HepG2 (cell line): ENCODE measurements around the gene CSNK1D. TPM values are rescaled to one million over a fixed set of nuclear protein-coding genes. Genes with fewer than 3 reads are reported as not detected.
A peak's percentile ranks its signal among the peaks of the same experiment; 100 is the strongest.

Source experiments
- AGO1 ChIP-seq: fragments of 200-400 bp; formaldehyde crosslinking; IDR thresholded peaks from 2 replicates; pipeline ENCODE4 v1.6.1; 2017; ENCODE audit warnings: mild to moderate bottlenecking, low read depth, low read length, moderate library complexity; ENCODE audit not compliant: poor library complexity, severe bottlenecking
- AGO2 ChIP-seq: fragments of 200-400 bp; formaldehyde crosslinking; optimal IDR thresholded peaks from 2 replicates; pipeline ENCODE3; 2017; ENCODE audit warnings: mild to moderate bottlenecking, low read depth, low read length, moderate library complexity
- CCAR2 ChIP-seq: fragments of 200-400 bp; formaldehyde crosslinking; optimal IDR thresholded peaks from 2 replicates; pipeline ENCODE3; 2018; ENCODE audit warnings: low read depth, mild to moderate bottlenecking, low read length, moderate library complexity
- CSRNP2 ChIP-seq: sonication (generic); formaldehyde crosslinking; conservative IDR thresholded peaks from 2 replicates; pipeline ENCODE4 v1.8.0; 2022; ENCODE audit warnings: low read depth, missing genetic modification reagents
- GLI4 ChIP-seq: sonication (generic); formaldehyde crosslinking; IDR thresholded peaks from 2 replicates; pipeline ENCODE4 v1.5.1; 2020; ENCODE audit warnings: missing genetic modification reagents, mild to moderate bottlenecking, moderate library complexity, borderline replicate concordance
- KDM3A ChIP-seq: IDR thresholded peaks from 2 replicates; pipeline ENCODE4 v1.6.1; 2018; ENCODE audit warnings: low read depth, missing compliant biosample characterization
- KLF6 ChIP-seq: IDR thresholded peaks from 2 replicates; pipeline ENCODE4 v1.8.0; 2016; ENCODE audit warnings: missing biosample characterization, missing genetic modification reagents
- MIXL1 ChIP-seq: IDR thresholded peaks from 2 replicates; pipeline ENCODE4 v1.6.1; 2016
- NBN ChIP-seq: fragments of 450-650 bp; conservative IDR thresholded peaks from 2 replicates; pipeline ENCODE4 v1.6.1; 2017
- PCBP1 ChIP-seq: fragments of 200-400 bp; formaldehyde crosslinking; IDR thresholded peaks from 2 replicates; pipeline ENCODE4 v1.6.1; 2017; ENCODE audit warnings: mild to moderate bottlenecking, low read depth, low read length, borderline replicate concordance
- POGZ ChIP-seq: sonication (generic); formaldehyde crosslinking; IDR thresholded peaks from 2 replicates; pipeline ENCODE4 v1.4.0; 2020; ENCODE audit warnings: mild to moderate bottlenecking, missing genetic modification reagents
- REL ChIP-seq: sonication (generic); formaldehyde crosslinking; conservative IDR thresholded peaks from 2 replicates; pipeline ENCODE4 v1.8.0; 2022; ENCODE audit warnings: mild to moderate bottlenecking, missing genetic modification reagents, moderate library complexity
- SNRNP70 ChIP-seq: fragments of 200-400 bp; formaldehyde crosslinking; IDR thresholded peaks from 2 replicates; pipeline ENCODE4 v1.6.1; 2017; ENCODE audit warnings: mild to moderate bottlenecking, low read depth, low read length, moderate library complexity
- ZNF256 ChIP-seq: sonication (generic); formaldehyde crosslinking; conservative IDR thresholded peaks from 2 replicates; pipeline ENCODE4 v1.4.0; 2020; ENCODE audit warnings: missing genetic modification reagents
- ZNF496 ChIP-seq: sonication (generic); formaldehyde crosslinking; IDR thresholded peaks from 2 replicates; pipeline ENCODE4 v1.8.1; 2023; ENCODE audit warnings: mild to moderate bottlenecking, moderate library complexity, missing genetic modification reagents; ENCODE audit not compliant: insufficient replicate concordance
- ZNF678 ChIP-seq: sonication (generic); formaldehyde crosslinking; IDR thresholded peaks from 2 replicates; pipeline ENCODE4 v1.4.0; 2020; ENCODE audit warnings: mild to moderate bottlenecking, missing genetic modification reagents
- ZSCAN21 ChIP-seq: sonication (generic); formaldehyde crosslinking; IDR thresholded peaks from 2 replicates; pipeline ENCODE4 v1.8.0; 2022; ENCODE audit warnings: mild to moderate bottlenecking, missing genetic modification reagents, moderate library complexity, borderline replicate concordance
- polyA plus RNA-seq, 8 experiments: library from polyadenylated mRNA; depleted of rRNA in 3 of 8; stranded (reverse) in 7 of 8; unstranded in 1 of 8; fragments of >200 nt; fragmentation: Illumina TruSeq in 4 of 8; extraction: Trizol in 4 of 8; gene quantifications; 2 replicates each; pipeline versions ENCODE4 v1.2.1 to v1.2.3, GENCODE V29; 2011 to 2016; ENCODE audit warnings: low read depth in 4 of 8, missing spikeins in 1 of 8, mixed read lengths in 1 of 8; ENCODE audit not compliant: insufficient read depth in 1 of 8
- total RNA-seq, 5 experiments: library from RNA; depleted of rRNA; stranded (reverse); fragments of >200 nt; fragmentation: Illumina TruSeq; extraction: Trizol; gene quantifications; 2 replicates each; pipeline ENCODE4 v1.2.3, GENCODE V29; 2016; ENCODE audit warnings: low read depth in 1 of 5
- TF ChIP-seq, protein P1 (sequence below): sonication (generic); formaldehyde crosslinking; IDR thresholded peaks from 2 replicates; pipeline ENCODE4 v1.4.0; 2020; ENCODE audit warnings: missing genetic modification reagents, borderline replicate concordance
- TF ChIP-seq, protein P2 (sequence below): sonication (generic); formaldehyde crosslinking; IDR thresholded peaks from 2 replicates; pipeline ENCODE4 v1.8.0; 2023; ENCODE audit warnings: mild to moderate bottlenecking, missing genetic modification reagents
- TF ChIP-seq, protein P3 (sequence below): sonication (generic); formaldehyde crosslinking; IDR thresholded peaks from 2 replicates; pipeline ENCODE4 v1.8.0; 2022; ENCODE audit warnings: mild to moderate bottlenecking, missing genetic modification reagents
- TF ChIP-seq, protein P4 (sequence below): sonication (generic); formaldehyde crosslinking; IDR thresholded peaks from 2 replicates; pipeline ENCODE4 v1.5.0; 2020; ENCODE audit warnings: missing genetic modification reagents, mild to moderate bottlenecking, borderline replicate concordance

The CSNK1D gene
- total and polyA plus RNA-seq, 2 of the 13 experiments (the other 11 are each of a cell fraction or from before 2014, with no cell fraction given): 31.5 to 128 TPM

- TF ChIP-seq CSRNP2 (CRISPR knock-in tag) (no peak), ZNF678 (CRISPR knock-in tag) (no peak), GLI4 (CRISPR knock-in tag) (0 out of 2 replicates have a peak, but pooled peaks have one; percentile 33), SNRNP70 (peak; percentile 39; the same call in 1 of the 2 replicates), ZNF256 (CRISPR knock-in tag) (no peak), KLF6 (CRISPR knock-in tag) (no peak), KDM3A (0 out of 2 replicates have a peak, but pooled peaks have one; percentile 28), AGO1 (peak; percentile 5), MIXL1 (no peak), POGZ (CRISPR knock-in tag) (no peak), REL (peak; percentile 60; the same call in 1 of the 2 replicates), PCBP1 (no peak), AGO2 (no peak), ZNF496 (CRISPR knock-in tag) (no peak), NBN (no peak), ZSCAN21 (CRISPR knock-in tag) (0 out of 2 replicates have a peak, but pooled peaks have one; percentile 29), CCAR2 (no peak)
- TF ChIP-seq, protein P1, sequence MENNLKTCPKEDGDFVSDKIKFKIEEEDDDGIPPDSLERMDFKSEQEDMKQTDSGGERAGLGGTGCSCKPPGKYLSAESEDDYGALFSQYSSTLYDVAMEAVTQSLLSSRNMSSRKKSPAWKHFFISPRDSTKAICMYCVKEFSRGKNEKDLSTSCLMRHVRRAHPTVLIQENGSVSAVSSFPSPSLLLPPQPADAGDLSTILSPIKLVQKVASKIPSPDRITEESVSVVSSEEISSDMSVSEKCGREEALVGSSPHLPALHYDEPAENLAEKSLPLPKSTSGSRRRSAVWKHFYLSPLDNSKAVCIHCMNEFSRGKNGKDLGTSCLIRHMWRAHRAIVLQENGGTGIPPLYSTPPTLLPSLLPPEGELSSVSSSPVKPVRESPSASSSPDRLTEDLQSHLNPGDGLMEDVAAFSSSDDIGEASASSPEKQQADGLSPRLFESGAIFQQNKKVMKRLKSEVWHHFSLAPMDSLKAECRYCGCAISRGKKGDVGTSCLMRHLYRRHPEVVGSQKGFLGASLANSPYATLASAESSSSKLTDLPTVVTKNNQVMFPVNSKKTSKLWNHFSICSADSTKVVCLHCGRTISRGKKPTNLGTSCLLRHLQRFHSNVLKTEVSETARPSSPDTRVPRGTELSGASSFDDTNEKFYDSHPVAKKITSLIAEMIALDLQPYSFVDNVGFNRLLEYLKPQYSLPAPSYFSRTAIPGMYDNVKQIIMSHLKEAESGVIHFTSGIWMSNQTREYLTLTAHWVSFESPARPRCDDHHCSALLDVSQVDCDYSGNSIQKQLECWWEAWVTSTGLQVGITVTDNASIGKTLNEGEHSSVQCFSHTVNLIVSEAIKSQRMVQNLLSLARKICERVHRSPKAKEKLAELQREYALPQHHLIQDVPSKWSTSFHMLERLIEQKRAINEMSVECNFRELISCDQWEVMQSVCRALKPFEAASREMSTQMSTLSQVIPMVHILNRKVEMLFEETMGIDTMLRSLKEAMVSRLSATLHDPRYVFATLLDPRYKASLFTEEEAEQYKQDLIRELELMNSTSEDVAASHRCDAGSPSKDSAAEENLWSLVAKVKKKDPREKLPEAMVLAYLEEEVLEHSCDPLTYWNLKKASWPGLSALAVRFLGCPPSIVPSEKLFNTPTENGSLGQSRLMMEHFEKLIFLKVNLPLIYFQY (CRISPR knock-in tag): no peak
- TF ChIP-seq, protein P2, sequence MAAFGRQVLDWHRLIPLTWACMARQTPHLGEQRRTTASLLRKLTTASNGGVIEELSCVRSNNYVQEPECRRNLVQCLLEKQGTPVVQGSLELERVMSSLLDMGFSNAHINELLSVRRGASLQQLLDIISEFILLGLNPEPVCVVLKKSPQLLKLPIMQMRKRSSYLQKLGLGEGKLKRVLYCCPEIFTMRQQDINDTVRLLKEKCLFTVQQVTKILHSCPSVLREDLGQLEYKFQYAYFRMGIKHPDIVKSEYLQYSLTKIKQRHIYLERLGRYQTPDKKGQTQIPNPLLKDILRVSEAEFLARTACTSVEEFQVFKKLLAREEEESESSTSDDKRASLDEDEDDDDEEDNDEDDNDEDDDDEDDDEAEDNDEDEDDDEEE (CRISPR knock-in tag): no peak
- TF ChIP-seq, protein P3, sequence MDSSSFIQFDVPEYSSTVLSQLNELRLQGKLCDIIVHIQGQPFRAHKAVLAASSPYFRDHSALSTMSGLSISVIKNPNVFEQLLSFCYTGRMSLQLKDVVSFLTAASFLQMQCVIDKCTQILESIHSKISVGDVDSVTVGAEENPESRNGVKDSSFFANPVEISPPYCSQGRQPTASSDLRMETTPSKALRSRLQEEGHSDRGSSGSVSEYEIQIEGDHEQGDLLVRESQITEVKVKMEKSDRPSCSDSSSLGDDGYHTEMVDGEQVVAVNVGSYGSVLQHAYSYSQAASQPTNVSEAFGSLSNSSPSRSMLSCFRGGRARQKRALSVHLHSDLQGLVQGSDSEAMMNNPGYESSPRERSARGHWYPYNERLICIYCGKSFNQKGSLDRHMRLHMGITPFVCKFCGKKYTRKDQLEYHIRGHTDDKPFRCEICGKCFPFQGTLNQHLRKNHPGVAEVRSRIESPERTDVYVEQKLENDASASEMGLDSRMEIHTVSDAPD (CRISPR knock-in tag): no peak
- TF ChIP-seq, protein P4, sequence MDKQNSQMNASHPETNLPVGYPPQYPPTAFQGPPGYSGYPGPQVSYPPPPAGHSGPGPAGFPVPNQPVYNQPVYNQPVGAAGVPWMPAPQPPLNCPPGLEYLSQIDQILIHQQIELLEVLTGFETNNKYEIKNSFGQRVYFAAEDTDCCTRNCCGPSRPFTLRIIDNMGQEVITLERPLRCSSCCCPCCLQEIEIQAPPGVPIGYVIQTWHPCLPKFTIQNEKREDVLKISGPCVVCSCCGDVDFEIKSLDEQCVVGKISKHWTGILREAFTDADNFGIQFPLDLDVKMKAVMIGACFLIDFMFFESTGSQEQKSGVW (CRISPR knock-in tag): no peak
These were observed 36.3 kb downstream of the CSNK1D start (continued) for GRCh38 chr17:82237083-82237745.
